DMS79 treated with DMSO at 0.1 percent for 48 hours (cell line): ENCODE measurements around the gene SIAH2.

Source experiments
- DNase-seq: peaks from one replicate; lab custom pipeline; 2025; lab: John Stamatoyannopoulos, UW

SIAH2 gene

DNA sequence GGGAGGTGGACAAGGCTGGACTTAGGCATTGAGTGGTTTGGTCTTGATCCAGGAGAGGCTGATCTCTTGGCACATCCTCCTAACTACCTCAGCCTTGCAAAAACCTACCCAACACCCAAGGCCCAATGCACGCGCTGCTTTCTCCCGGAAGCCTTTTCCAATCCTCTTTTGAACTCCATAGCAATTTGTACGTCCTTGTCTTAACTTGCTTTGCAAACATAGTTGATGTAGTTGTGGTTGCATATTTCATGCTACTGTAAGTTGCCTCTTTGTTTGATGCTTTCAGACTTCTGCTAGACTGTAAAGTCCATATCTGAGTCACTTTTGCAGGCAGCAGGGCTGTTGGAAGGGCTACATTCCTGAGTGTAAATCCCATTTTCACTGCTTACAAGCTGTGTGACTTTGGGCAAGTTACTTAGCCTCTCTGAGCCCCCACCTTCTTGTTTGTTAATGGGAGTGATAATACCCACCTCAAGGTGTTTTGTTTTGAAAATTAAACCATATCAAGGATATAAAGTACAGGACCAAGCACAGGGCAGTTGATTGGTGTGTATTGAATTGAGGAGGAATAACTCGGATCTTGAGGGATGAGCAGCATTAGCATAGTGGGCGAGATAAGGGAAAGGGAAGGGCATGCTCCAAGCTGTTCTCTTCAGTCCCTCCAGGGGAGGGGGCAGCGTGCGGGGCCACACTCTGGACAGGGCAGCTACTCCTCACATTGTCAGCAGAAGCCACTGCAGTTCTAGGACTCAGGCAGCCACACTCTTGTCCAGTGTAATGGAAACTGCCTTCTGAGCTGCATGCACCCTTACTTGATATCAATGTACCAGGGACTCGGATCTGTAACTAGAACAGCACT is 28.8 kb downstream of the SIAH2 start:
- no peak for DNase-seq

DNA sequence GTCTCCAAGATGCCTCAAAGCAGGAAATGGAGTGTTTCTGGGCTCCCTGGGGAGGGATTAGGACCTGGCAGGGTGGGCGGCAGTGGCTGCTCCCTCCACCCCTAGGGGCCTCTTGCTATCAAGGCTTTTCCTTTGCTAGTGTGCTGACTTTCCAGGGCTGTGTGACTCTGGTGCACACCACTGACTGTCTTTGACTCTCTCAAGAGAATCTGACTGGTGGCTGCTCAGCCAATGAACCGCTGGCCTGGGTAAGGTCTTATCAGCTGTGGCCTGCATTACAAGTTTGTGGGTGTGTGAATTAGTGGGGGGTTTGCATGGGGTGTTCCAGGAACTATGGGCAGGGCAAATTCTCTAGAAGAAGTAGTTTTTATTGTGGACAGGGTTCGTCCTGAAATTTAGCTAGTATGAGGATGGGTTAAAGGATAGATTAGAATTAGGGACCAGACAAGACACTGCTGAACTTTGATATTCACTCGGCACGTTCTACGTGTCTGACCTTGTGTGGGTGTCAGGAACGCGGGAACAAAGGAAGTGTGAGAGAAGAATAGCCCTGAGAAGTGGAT is 29.5 kb downstream of the SIAH2 start:
- no peak for DNase-seq

DNA sequence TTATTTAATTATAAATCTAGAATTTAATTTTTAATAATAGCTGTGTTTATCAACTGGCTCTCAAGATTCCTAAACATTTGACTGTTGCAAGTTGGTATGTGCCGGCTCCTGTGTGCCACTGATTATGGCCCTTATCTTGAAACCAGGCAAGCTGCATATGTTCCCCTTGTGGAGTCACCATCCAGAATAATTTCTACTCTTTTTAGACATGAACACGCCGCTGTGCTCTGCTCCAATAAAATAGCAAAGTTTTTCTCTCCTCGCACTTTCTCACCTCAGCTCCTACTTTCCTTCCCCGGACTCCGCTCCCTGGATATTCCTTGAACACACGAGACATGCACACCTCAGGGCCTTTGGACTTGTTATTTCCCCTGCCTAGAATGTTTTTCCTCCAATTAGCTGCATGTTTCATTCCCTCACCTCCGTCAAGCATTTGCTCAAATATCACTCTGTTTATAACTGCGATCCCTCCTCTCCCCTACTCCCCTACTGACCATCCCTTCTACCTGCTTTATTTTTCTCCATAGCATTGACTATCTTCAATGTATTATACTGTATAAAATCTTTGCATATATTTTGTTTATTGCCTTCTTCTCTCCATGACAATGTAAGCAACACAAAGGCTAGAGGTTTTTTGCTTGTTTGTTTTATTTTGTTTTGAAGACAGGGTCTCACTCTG is 33.1 kb downstream of the SIAH2 start:
- DNase-seq = no peak

DNA sequence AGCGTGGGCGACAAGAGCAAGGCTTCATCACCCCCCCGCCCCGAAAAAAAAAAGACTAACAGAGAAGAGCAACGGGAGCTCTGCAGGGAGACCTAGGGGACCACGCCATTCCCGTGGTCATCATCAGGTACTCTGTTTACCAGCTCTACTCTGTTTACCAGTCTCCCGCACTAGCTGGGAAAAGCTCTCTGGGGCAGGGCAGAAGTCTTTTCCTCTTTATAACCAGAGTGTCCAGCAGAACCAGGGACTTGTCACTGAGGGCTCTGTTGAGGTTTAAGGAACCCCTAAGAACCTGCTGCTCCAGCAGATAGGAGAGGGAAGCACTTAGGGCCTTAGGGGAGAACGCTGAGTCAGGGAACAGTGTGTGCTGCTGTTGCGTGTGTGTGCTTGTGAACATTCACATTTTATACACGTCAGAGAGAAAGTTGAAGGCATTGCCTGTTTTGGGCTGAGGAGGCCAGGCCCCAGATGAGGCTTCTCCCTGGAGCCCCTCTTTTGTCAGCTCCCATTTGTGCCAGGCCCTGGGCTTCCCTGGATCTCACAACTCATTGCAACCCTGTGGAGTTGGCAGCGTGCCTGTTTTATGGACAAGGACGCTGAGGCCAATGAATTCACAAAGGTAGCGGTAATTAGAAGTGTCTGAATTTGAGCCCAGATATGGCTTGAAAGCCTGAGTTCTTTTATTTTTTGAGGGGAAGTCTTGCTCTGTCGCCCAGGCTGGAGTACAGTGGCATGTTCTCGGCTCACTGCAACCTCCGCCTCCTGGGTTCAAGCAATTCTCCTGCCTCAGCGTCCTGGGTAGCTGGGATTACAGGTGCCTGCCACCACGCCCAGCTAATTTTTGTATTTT is 35.1 kb downstream of the SIAH2 start:
- no peak for DNase-seq

- DNase-seq = no peak
Observed at GRCh38 chr3:150725548-150725947, 37.4 kb downstream of the SIAH2 start.

DNA sequence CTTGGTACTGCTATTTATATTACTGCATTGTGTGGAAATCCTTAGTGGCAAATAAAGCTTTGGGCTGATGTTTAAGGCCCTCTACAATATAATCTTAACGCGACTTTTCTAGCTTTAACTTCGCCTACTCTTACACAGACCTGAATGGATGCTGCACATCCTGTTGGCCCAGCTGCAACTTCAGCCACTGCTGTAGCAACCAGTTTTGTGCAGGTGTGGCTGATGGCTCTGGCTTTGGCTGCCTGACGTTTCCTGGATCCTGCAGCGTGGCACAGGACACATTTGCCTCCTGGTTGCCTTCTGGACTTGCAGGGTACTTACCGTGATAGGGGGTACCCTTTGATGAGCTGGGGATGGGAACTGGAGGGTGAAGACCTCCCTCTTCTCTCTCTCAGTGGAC is 39.0 kb downstream of the SIAH2 start:
- DNase-seq = no peak

DNA sequence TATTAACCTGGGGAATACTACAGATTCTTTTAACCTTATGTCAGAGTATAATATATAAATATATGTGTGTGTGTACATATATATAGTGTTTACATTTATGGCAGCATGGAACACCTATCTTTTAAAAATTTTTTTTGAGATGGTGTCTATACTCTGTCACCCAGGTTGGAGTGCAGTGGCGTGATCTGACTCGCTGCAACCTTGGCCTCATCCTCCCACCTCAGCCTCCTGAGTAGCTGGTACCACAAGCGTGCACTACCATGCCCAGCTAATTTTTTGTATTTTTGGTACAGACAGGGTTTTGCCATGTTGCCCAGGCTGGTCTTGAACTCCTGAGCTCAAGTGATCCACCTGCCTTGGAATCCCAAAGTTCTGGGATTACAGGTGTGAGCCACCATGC is 40.7 kb downstream of the SIAH2 start:
- DNase-seq = no peak

DNA sequence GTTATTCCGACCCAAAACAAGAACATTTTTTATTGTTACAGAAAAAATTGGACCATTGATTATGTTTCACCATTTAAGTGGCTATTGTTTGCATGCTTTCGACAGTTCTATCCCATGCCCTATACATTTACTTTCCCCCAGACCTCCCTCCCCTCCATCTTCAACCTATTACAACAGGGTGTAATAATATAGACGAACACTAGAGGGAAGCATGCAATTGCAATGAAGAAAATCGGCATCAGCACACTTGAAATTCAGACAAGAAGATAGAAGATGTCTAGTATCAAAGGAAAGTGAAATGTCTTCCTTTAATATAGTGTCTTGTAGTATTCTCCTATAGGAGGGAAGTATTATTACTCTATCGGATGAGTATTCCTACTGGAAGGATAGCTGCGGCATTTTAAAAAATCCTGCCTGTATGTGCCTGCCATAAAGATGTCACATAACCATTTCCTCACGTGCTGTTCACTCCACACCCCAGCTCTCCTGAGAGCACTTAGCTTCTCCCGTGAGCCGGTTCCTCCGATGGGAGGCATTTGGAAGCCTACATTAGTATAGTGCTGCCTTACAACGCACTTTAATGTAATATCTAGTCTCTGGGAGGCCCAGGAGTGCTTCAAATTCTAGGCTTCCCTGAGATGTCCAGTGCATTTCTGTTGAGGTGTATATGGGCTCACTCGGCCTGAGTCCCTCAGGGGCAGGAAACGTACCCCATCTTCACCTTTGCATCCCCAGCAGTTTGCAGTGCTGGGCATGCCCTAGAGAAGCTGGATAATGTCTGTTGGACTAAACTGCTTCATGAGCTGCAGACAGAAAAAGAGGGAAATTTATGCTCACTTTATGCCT is 41.5 kb downstream of the SIAH2 start:
- peak; percentile 86 for DNase-seq

DNA sequence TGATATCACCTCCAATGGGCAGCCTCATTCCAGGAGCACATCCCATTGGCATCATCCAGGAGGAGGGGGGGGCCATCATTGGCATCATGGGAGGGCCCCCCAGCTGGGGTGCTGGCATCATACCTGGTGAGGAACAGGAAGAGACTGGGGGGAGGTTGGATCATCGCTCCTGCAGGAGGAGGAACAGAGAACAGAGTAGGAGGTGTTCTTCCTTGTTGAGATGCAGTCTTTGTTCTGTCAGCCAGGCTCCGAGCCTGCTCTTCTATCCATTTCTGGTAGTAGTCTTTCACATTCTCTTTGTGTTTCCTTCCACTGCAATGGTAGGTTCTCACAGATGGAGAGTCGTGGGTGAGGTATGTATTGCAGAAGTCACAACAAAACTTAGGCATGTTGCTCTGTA is 42.5 kb downstream of the SIAH2 start:
- no peak for DNase-seq

DNA sequence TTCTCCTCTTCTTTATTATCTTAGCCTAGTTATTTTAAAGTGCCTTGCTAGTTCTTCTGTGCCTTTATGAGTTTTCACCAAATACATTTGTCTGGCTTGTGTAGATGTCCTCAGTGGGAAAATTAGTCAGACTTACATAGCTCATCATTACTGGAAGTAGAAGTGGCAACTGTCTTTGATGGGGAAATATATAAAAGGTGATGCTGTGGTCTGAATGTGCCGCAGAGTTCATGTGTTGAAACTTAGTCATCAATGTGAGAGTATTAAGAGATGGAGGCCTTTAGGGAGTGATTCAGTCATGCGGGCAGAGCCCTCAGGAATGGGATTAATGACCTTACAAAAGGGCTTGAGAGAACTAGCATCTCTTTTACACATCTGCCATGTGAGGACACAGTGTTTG is 52.9 kb downstream of the SIAH2 start:
- DNase-seq = no peak

GRCh38 chr3:150703756-150704344 is 59.1 kb downstream of the SIAH2 start, which contains the start of gene ERICH6:
ERICH6 (minus strand) TSS chr3:150703920; CDS start chr3:150703898, 22 bp downstream.
- DNase-seq = peak; percentile 74

- DNase-seq = peak; percentile 22
Observed at GRCh38 chr3:150703299-150703755, 59.6 kb downstream of the SIAH2 start.

GRCh38 chr3:150699068-150699639 is 63.8 kb downstream of the SIAH2 start:
- no peak for DNase-seq

DNA sequence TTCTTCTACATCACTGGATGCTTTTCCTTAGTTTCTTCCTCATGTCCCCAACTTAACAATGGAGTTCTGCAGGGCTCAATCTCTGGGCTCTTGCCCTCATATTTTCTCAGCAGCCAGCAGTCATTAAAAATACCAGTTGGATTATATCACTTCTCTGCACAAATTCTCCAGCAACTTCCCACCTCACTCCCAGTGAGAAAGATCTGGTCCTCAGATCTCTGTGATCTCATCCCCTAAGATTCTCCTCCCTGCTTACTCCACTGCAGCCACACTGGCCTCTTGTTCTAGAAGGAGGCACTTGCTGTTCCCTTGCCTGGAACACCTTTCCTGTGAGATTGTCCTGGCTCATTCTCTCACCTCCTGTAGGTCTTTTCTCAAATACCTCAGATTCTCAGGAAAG is 65.3 kb downstream of the SIAH2 start:
- no peak for DNase-seq

DNA sequence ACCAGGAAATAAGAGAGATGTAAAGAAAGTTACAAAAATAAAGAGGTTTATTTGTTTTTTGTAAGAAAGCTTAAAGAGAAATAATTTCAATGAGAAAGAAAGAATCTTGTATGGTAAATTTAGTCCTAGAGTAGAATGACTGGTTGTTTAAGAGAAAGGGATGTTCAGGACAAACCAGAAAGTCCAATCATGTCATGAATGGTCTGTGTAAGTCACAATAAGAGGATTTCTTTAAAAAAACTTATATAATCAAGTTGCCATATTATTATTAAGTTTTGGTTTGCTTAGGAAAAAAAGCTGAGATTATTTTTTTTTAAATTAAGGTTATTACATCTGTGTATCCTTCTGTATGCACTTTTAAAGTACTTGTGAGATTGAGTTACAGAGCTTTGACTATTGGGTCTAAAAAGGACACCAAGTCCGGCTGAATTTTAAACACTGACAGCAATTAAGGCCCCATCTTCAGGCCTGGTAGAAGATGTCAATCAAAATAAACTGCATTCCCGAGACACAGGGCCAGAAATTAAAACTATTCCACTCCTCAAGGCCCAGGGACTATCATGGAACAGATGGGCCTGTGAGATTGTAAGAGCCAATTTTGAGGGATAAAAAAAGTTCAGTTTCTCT is 71.4 kb downstream of the SIAH2 start:
- DNase-seq = no peak
